Measurements from ENCODE around the gene DLG1.

DNA sequence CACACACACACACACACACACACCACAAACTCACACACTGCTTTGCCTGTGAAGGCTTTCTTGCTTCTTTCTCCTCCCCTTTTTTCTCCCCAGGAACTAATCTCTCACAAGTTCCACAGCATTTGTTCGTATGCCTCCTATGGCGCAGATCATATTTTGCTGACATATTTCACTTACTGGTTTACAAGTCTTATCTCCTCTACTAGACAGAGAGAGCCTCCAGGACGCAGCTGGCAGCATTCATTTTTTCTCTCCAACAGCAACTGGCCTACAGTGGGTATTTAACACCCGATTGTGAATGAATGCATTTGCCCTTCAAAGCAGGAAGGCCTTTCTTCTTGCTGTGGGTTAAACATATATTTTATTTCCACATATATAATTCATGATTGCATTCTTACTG is 47.0 kb upstream of the DLG1 start:
- TF ChIP-seq CTCF (IDR thresholded peaks at IDR 0.05; ENCODE audit: poor library complexity, severe bottlenecking) = no peak
- TF ChIP-seq EZH2 (IDR thresholded peaks at IDR 0.05; ENCODE audit: borderline replicate concordance, insufficient read depth, low read length, poor library complexity, severe bottlenecking) = no peak
- no peak for TF ChIP-seq POLR2AphosphoS5 (IDR thresholded peaks at IDR 0.05)
- TF ChIP-seq MXI1 (conservative IDR thresholded peaks at IDR 0.05; ENCODE audit: poor library complexity, severe bottlenecking) = no peak
- TF ChIP-seq REST (IDR thresholded peaks at IDR 0.05; ENCODE audit: borderline replicate concordance) = no peak
- TF ChIP-seq EP300 (conservative IDR thresholded peaks at IDR 0.05; ENCODE audit: poor library complexity, severe bottlenecking) = no peak
- TF ChIP-seq RAD21 (conservative IDR thresholded peaks at IDR 0.05) = no peak
- no peak for TF ChIP-seq TAF1 (IDR thresholded peaks at IDR 0.05; ENCODE audit: low read depth)

Measured in neural cell (in vitro differentiated cells).